ENCODE data around the gene SLC17A5.
"Not testable (repeated sequence)": the region's sequence is repeated elsewhere in the genome, so short reads cannot be mapped to it uniquely, and the experiment has no call there.

Gene SLC17A5, protein sequence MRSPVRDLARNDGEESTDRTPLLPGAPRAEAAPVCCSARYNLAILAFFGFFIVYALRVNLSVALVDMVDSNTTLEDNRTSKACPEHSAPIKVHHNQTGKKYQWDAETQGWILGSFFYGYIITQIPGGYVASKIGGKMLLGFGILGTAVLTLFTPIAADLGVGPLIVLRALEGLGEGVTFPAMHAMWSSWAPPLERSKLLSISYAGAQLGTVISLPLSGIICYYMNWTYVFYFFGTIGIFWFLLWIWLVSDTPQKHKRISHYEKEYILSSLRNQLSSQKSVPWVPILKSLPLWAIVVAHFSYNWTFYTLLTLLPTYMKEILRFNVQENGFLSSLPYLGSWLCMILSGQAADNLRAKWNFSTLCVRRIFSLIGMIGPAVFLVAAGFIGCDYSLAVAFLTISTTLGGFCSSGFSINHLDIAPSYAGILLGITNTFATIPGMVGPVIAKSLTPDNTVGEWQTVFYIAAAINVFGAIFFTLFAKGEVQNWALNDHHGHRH

DNA sequence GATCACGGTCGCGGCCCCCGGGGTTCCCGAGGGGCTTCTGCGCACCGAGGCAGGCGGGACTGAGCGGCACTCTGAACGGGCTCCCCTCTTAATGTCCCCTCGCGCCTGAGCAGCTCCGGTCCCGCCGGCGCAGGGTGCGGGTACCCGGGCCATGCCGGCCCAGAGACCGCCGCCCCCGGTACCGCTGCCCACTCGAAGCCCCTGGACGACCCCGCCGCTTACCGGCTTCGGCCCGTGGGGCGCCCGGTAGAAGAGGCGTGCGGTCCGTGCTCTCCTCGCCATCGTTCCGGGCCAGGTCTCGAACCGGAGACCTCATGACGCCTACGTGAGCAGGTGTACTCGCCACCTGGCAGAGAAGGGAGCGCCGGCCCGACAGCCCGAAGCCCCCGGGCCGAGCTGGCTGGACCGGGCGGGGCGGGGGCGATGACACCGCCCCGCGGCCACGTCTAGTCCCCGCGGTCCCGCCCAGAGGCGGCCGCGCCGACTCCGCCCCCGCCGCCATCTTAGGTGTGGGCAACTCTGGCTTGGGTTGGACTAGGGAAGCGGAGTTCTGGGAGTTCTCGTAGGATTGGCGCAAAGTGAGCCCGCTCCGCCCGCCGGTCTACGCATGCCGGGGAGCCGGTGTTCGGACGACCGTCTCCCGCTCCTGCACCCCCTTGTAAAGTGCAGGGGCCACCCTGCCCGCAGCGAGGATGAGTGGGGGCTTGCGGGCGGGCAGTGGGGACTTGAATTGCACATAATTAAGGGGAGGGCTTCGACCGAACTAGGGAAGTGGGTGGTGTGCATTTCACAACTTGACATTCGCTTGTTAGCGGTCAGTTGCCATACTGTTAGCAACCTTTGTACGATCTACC, at the start of gene SLC17A5:
Gene SLC17A5, minus strand, starts transcription at position 422 of the 854 bp plus-strand sequence. Its CDS starts 106 bp downstream, at position 316.
- DNase-seq, result peak; percentile 93

DNA sequence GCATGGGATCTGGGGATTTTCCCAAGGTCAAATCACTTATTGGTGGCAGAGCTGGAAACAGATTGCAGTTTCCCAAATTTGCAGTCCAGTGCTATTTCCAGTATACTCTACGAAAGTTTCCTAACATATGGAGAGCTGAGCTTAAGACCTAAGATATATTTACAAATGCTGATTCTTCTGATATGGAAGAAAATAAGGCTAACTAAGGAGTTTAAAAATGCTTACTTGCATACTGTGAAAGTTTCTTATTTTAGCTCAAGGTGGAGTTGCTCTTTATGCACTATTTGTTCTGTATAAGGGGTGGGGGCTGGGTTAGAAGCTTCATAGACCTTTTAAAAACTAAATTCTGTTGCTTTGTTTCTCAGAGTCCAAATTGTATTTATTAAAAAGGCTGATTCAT, 49.7 kb upstream of the SLC17A5 start:
- DNase-seq, result no peak

DNA sequence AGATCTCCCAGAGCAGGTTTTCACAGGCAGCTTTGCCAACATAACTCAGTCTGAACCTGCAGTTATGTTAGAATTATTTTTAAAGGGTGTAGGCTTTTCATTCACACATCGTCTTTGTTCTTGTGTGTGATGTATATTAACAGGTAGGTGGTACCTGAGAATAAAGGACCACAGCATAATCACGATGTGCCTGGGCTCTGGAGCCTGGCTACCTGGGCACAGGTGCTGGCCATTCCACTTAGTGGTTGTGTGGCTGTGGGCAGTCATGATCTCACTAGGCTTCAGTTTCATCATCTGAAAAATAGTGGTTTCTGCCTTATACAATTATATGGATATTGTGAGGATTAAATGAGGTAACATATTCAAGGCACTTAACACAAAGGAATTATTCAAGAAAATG, 48.7 kb upstream of the SLC17A5 start:
- DNase-seq, result no peak

DNA sequence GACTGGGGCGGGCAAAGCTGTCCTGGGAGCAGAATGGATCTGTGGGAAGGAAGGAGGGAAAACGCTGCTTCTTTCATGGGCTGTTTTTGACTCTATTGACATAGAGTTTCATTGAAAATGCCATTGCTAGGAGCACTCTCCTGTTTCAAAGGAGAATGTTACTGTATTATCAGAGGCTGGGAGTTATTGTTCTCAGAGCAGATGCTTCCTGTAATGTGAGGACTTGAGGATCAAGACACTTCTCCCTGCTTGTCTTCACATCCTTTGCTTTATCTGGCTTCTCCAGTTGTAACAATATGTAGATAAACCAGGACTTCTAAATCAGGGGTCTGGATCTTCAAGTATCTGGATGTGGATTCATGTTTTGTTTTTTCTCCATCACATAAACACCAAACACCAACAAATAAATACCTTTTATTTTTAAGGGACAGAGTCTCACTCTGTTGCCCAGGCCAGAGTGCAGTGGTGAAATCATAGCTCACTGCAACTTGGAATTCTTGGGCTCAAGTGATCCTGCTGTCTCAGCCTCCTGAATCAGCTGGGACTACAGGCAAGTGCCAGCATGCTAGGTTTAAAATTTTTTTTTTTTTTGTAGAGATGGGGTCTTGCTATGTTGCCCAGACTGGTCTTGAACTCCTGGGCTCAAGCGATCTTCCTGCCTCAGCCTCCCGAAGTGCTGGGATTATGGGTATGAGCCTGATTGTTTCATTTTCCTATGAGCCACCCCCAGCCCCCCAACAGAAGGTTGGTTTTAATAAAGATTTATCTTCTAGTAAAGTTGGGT, 46.1 kb upstream of the SLC17A5 start:
- DNase-seq, result no peak

DNA sequence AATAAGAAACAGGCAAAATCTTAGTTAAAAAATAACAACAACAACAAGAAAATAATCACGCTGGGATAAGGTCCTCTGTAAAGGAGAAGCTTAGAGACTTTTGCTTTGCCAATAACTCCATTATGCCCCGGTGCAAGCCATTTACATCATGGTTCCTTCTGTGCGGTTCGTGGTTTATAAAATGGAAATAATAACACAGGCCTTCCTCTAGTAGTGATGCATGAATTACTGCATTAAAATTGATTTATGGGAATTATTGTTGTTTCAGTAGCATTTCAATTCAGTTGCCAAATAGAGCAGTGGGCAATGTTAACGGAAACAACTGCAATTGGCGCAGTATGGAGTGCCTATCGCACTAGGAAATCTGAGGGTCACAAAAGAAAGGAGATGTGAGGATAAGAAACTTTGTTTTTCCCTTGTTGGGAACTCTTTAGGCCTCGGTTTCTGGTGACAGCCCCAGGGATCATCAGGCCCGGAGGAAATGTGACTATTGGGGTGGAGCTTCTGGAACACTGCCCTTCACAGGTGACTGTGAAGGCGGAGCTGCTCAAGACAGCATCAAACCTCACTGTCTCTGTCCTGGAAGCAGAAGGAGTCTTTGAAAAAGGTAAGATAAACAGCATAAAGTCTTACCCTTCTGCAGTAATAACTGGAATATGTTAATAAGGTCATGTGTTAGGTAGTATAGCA, 43.3 kb upstream of the SLC17A5 start:
- no peak for DNase-seq

DNA sequence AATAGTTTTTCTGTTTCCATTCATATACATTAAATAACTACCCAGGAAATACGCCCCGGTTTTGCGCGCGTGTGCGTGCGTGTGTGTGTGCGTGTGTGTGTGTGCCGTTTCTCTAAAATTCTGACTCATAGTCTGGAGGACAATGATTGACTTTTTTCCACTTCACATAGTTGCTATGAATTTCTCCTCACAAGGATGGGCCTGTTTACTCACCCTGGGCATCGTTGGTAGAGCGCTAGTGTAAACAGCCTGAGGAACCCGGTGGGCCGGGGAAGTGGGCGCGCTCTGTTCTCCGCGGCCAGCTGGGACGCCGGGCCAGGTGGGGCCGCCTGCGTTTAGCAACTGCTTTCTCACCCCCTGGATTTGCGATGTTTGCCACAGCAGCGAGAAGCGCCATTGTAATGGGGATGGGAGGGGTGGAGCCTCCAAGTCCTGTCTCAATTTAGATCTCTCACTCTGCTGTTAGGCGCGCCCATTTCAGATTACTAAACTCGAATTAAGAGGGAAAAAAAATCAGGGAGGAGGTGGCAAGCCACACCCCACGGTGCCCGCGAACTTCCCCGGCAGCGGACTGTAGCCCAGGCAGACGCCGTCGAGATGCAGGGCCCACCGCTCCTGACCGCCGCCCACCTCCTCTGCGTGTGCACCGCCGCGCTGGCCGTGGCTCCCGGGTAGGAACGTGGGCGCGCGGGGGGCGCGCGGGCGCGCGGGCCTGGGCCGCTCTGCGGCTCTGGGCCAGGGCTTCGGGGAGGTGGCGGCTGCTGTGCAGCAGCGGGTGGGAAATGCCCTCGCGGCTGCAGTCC, 42.0 kb upstream of the SLC17A5 start, which contains the start of gene CD109:
Gene CD109, plus strand, starts transcription at position 585 of the 803 bp plus-strand sequence. Its CDS starts 13 bp downstream, at position 598.
- peak; percentile 75 for DNase-seq

DNA sequence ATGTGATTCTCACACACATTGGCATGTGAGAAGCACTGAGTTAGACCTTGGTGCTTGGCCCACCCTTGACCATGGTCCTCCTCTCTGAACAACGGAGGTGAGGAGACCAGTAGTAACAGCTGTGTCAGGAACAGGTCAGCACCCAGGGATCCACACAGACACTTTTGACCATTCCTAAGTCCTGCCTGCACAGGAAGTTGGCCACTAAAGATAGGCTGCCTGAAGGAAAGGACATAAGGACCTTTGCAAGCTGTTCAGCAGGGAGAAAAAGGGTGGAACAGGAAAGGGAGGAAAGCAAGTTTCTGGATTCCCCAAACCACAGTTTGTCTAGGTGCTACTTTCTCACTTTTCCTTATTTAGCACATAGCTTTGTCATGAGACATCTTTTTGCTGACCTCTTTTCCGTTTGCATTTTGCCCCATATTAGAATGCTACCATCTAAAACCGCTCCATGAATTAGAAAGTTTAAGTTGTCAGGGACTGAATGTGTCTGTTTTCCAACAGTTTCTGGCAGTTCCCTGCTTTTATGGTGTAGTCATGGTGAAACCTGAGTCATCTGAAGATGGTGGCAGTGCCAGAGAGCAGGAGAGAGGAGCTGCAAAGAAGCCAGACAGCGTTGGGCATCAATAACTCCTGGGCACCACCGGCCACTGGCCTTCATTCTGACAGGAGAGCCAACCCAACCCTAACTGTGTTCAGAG, 41.1 kb upstream of the SLC17A5 start:
- peak; percentile 60 for DNase-seq

DNA sequence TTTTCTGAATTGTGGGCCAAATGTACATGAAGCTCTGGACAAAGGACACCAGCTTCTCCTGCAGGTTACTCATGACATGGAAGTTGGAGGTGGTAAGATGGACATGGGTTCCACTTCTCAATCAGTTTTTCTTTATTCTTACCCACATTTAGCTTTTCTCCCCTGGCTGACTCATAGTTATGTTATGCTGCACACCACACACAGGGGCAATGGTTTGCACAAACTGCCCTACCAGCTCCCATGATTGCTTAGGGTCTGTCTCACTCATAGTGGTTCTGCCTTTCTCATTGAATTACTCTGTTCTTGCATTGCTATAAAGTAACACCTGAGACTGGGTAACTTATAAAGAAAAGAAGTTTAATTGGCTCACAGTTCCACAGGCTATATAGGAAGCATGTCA, 37.7 kb upstream of the SLC17A5 start:
- DNase-seq, result peak; percentile 30

DNA sequence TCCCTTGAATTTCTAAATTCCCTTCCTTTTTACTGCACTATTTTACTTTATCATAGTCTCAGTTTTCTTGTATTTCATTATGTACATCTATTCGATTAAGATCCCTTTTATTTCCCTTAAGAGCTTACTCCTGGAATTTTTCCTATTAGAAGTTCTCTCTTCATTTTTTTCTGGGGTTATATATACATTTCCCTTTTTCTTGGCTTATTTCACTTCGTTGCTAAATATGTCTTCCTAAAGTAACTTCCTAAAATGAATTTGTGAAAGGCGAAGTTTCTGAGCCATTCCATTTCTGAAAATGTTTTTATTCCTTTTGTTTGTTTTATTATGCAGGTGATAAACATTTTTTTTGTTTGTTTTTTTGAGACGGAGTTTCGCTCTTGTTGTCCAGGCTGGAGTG, 36.3 kb upstream of the SLC17A5 start:
- no peak for DNase-seq

DNA sequence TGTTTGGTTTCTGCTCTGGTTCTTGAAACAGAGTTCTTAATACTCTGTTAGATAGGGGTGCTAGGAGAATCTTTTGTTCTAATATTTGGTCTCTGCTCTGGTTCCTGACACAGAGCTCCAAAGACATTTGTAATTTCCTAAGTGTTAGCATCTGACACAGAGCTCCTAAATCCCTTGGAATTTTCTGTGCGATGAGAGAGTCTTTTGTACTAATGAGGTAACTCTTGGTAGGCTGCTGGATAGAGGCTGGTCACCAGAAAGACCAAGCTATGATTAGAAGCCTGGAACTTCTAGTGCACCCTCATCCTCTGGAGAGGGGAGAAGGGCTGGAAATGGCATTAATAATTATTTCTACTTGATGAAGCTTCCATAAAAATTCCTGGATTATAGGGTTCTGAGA, 34.6 kb upstream of the SLC17A5 start:
- no peak for DNase-seq

DNA sequence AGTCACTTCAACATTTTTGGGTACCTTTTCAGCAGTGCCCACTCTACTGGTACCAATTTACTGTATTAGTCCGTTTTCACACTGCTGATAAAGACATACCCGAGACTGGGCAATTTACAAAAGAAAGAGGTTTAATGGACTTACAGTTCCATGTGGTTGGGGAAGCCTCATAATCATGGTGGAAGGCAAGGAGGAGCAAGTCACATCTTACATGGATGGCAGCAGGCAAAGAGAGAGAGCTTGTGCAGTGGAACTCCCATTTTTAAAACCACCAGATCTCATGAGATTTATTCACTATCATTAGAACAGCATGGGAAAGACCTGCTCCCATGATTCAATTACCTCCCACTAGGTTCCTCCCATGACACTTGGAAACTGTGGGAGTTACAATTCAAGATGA, 29.8 kb upstream of the SLC17A5 start:
- not testable (repeated sequence) for DNase-seq

DNA sequence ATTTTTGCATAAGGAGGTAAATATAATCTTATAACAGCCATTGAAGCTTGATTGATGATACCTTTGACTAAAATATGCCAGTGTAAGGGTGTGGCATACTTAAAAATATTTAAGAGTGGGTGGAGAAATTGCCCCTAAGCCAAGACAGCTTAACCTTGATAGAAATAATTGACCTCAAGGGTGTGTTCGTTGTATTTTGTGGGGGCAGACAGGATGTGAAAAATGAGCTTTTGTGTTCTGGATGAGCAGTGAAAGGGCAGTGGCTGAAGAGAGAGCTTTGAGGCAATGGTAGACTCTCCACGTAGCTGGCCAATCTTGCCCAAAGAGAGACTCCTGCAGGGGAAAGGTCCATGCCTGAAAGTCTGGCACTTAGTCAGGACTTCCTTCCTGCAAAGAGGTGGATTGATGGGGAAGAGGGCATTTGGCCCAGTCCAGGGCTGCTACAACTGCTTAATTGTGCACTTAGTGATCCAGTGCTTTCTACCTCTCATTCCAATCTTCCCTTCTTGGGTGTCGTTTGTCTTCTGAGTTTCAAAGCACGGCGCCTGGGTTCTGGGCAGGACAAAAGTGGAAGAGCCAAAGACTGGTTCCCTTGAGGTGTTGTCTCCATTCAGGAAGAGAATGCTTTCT, 26.6 kb upstream of the SLC17A5 start:
- no peak for DNase-seq

DNA sequence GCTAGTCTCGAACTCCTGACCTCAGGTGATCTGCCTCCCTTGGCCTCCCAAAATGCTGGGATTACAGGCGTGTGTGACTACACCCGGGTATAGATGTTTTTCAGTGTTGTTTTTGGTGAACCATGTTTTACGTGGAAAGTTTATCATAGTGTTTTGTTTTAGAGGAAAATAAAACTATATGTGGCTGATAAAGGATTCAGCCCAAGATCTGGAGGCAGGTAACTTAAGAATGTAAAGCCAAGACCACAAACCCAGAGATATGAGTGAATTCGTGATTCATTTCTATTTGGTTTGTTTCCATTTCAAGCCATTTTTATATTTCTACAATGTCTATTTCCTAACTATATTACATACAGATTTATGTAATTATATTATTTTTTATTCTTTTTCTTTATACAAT, 26.1 kb upstream of the SLC17A5 start:
- DNase-seq, result not testable (repeated sequence)

DNA sequence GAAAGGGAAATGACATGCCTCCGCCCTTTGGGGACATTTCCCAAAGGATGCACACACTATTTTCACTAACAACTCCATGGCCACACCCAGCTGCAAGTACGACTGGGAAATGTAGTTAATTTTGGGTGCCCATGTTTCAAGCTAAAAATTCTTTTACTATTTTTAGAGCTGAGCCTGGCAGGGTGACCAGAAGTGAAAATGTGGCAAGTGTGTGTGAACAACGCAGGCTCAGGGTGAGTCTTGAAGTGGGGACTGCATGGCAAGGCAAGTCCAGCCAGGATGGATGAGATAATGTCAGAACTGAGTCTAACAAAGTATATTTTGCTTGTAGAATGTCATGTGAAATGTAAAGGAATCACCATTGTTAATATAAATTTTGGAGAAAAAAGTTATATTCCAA, 25.2 kb upstream of the SLC17A5 start:
- no peak for DNase-seq

DNA sequence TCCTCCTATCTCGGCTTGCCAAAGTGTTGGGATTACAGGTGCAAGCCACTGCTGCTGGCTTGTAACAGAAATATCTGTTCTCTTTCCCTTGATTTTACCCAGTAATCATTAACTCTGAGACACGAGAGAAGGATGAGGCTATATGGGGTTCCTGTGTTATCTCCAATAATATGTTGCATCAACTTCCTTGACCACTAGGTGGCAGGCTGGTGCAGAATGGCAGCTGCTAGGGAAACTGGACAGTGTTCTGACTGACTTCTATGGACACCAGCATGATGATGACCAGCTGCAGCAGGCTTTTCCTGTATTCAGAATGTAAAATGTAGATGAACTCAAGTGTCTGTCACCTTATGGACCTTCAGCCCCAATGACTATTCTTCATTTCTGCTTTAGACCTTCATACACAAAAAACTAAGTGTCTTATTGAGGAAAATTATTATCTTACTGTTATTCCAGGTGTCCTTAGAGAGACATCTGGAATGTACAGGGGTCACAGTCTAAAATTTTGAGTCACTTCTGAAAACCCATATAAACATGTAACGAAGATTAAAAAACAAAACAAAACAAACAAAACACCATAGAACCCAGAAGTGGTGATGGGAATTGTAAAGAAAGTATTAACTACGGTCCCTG, 21.8 kb upstream of the SLC17A5 start:
- DNase-seq, result peak; percentile 78

DNA sequence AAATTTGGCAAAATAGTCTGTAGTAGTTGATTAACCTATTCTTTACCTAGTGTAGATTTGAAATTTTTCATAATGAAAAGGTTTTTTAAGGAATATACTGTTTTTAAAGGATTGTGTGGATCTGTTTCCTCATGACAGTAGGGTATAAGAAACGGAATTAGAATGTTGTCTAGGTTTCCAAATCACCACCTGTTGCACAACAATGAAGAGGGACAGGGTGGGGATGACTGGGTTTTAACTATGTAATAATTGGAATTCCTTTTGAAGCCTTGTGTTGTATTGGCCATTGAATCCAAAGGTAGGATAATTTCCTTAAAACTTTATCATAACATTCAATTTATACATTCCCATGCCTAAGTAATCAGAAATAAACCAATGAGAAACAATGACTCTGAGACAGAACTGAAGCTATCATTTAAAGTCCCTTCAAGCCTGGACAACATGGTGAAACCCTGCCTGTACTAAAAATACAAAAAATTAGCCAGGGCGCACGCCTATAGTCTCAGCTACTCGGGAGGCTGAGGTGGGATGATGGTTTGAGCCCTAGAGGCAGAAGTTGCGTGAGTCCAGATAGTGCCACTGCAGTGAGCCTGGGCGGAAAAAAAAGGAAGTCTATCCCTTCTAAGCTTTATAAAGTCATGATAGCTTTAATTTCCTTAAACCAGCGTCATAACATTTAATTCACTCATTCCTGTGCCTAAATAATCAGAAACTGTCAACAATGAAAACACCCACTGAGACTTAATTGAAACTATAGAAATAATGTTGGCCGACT, 18.3 kb upstream of the SLC17A5 start:
- DNase-seq, result no peak

DNA sequence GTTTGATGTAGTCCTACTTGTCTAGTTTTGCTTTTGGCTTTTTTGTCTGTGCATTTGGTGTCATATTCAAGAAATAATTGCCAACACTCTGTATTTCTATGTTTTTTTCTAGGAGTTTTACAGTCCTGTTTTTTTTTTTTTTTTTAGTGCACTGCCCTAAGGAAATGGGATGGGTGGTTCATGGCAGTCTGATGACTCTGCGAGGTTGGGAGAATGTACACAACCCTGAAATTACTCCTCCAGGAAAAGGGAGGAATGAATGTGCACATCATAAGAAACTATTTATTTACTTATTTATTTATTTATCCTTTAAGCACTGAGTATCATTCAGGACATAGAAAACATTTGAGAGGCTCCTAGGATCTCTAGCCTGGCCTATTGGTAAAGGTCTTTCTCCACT, 15.2 kb upstream of the SLC17A5 start:
- no peak for DNase-seq

DNA sequence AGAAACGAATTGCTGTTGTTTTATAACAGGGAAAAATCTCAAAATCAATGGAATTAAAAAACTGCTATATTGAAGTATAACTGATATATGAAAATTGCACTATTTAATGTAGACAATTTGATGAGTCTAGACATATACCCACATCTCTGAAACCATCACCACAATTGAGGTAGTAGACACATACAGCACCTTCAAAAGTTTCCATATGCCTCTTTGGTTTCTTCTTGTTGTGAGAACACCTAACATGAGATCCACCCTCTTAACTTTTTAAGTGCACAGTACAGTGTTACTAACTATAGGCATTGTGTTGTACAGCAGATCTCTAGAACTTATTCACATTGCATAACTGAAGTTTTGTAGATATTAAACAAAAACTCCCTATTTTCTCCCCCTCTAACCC, 14.0 kb upstream of the SLC17A5 start:
- no peak for DNase-seq

DNA sequence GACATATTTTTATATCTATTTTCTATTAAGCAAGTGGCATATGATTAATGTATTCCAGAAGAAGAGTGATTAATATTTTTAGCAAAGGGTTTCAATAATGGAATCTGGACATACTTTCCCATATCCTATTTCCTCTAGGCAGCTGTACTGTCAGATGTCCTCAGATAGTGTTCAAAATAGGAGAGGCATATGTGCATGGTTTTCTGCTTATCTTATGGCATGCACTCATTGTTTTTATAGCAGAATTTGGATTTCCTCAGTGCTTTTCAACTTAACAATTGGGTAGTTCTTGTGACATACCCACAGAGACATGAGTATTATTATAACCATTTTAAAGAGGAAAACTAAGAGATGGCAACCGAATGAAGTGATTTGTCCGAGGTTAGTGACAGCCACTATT, 12.6 kb upstream of the SLC17A5 start:
- DNase-seq, result no peak

Data from fibroblast of upper back skin (primary cell).